Fibroblast of skin of right quadriceps (primary cell): ENCODE results near the gene IFIT3.
A peak's percentile ranks its signal among the peaks of the same experiment; 100 is the strongest.
"Not testable (repeated sequence)": the region's sequence is repeated elsewhere in the genome, so short reads cannot be mapped to it uniquely, and the experiment has no call there.

Experiments used
- DNase-seq: peaks from one replicate; pipeline ENCODE4 v3.0.0-alpha.2; 2013

The IFIT3 gene

GRCh38 chr10:89304026-89304425 lies 23.8 kb upstream of the IFIT3 start:
- no peak for DNase-seq

GRCh38 chr10:89304446-89304845 lies 23.4 kb upstream of the IFIT3 start:
- no peak for DNase-seq

- DNase-seq = no peak
These were observed 22.9 kb upstream of the IFIT3 start for GRCh38 chr10:89304925-89305324.

- no peak for DNase-seq
These were observed 21.9 kb upstream of the IFIT3 start for GRCh38 chr10:89305766-89306433.

GRCh38 chr10:89306434-89307268 lies 21.1 kb upstream of the IFIT3 start:
- DNase-seq = no peak

GRCh38 chr10:89307269-89307577 lies 20.6 kb upstream of the IFIT3 start:
- DNase-seq = no peak

GRCh38 chr10:89308266-89308665 lies 19.5 kb upstream of the IFIT3 start:
- no peak for DNase-seq

GRCh38 chr10:89308736-89309135 lies 19.1 kb upstream of the IFIT3 start:
- DNase-seq = no peak

GRCh38 chr10:89309156-89310055 lies 18.4 kb upstream of the IFIT3 start:
- no peak for DNase-seq

- no peak for DNase-seq
These were observed 17.5 kb upstream of the IFIT3 start for GRCh38 chr10:89310056-89310893.

GRCh38 chr10:89312973-89313372 lies 14.8 kb upstream of the IFIT3 start:
- no peak for DNase-seq

- no peak for DNase-seq
These were observed 13.1 kb upstream of the IFIT3 start for GRCh38 chr10:89314676-89315075.

- not testable (repeated sequence) for DNase-seq
These were observed 9.8 kb upstream of the IFIT3 start for GRCh38 chr10:89318047-89318446.

- not testable (repeated sequence) for DNase-seq
These were observed 2.7 kb upstream of the IFIT3 start for GRCh38 chr10:89325081-89325480.

GRCh38 chr10:89325856-89326255 lies 1.9 kb upstream of the IFIT3 start:
- DNase-seq = not testable (repeated sequence)

- DNase-seq = no peak
These were observed 1.4 kb downstream of the IFIT3 start for GRCh38 chr10:89329151-89329550.

- not testable (repeated sequence) for DNase-seq
These were observed 2.2 kb downstream of the IFIT3 start for GRCh38 chr10:89330014-89330413.

- DNase-seq = no peak
These were observed 2.9 kb downstream of the IFIT3 start for GRCh38 chr10:89330537-89331212.

GRCh38 chr10:89331487-89332122 lies 3.8 kb downstream of the IFIT3 start:
- not testable (repeated sequence) for DNase-seq

- DNase-seq = peak; percentile 63
These were observed 4.4 kb downstream of the IFIT3 start for GRCh38 chr10:89332123-89332633.

GRCh38 chr10:89335226-89335625 lies 7.4 kb downstream of the IFIT3 start:
- no peak for DNase-seq
